ENCODE data around the gene NKD2. TPM values are rescaled to one million over a fixed set of nuclear protein-coding genes. Genes with fewer than 3 reads are reported as not detected.

The NKD2 gene
- 6.0 and 6.6 TPM in 2 replicates for polyA plus RNA-seq (2013)

GRCh38 chr5:1008451-1009358 is at the start of gene NKD2:
NKD2 (plus strand) TSS chr5:1008802; CDS start chr5:1009058, 256 bp downstream.
- H4K91ac ChIP-seq (ENCODE audit: low read depth, low read length): no peak within 1 kb of the TSS
- no peak within 1 kb of the TSS for H2AK5ac ChIP-seq (ENCODE audit: low read length)
- H3K4me3 ChIP-seq (ENCODE audit: low read depth, low read length): no peak within 1 kb of the TSS
- H3K14ac ChIP-seq (ENCODE audit: low read length): no peak within 1 kb of the TSS
- H2BK5ac ChIP-seq (ENCODE audit: low read depth, low read length, poor library complexity): no peak within 1 kb of the TSS
- H2BK120ac ChIP-seq (ENCODE audit: insufficient read depth, low read length, poor library complexity): no peak within 1 kb of the TSS
- no peaks in the 10 kb centered on the region for H3K36me3 ChIP-seq (ENCODE audit: control insufficient read depth in 1 of 2, insufficient read depth in 2 of 2, low read length in 2 of 2)
- H3K4me1 ChIP-seq (ENCODE audit: control insufficient read depth in 1 of 2, insufficient read depth in 2 of 2, low read length in 2 of 2): peaks cover 5 to 16% of the 10 kb centered on the region in 2 experiments
- H2BK12ac ChIP-seq (ENCODE audit: low read length): no peak within 1 kb of the TSS
- H4K12ac ChIP-seq (ENCODE audit: low read depth, low read length): no peak within 1 kb of the TSS
- no peak within 1 kb of the TSS for H3K27ac ChIP-seq (ENCODE audit: low read depth, low read length)
- no peak within 1 kb of the TSS for H2AFZ ChIP-seq (ENCODE audit: insufficient read depth, low read length, poor library complexity)
- H3K9ac ChIP-seq (ENCODE audit: low read length): no peak within 1 kb of the TSS
- no peak within 1 kb of the TSS for H3K23ac ChIP-seq (ENCODE audit: low read length)
- no peaks in the 10 kb centered on the region for H3K79me2 ChIP-seq (ENCODE audit: control insufficient read depth, insufficient read depth, low read length, poor library complexity)
- H3K27me3 ChIP-seq (ENCODE audit: insufficient read depth, low read length): peaks cover 31% of the 10 kb centered on the region
- H3K18ac ChIP-seq (ENCODE audit: low read length): no peak within 1 kb of the TSS
- no CpG with 5 or more reads among the region's 108 CpGs for WGBS (ENCODE audit: extremely low coverage, insufficient coverage, insufficient read length)
- H3K9me3 ChIP-seq (ENCODE audit: insufficient read depth, low read depth, low read length): no peaks in the 10 kb centered on the region
- no peak within 1 kb of the TSS for H4K8ac ChIP-seq (ENCODE audit: low read depth, low read length)
- no peaks in the 10 kb centered on the region for H3K79me1 ChIP-seq (ENCODE audit: low read length)
- peak within 1 kb of the TSS; percentile 64 for H3K4me2 ChIP-seq (ENCODE audit: low read length)
- no peak for DNase-seq
- no peak within 1 kb of the TSS for H3K4ac ChIP-seq (ENCODE audit: low read depth, low read length)

GRCh38 chr5:959581-960531 is 48.7 kb upstream of the NKD2 start:
- no peak overlapping the region for H3K14ac ChIP-seq (ENCODE audit: low read length)
- no peaks in the 10 kb centered on the region for H3K79me2 ChIP-seq (ENCODE audit: control insufficient read depth, insufficient read depth, low read length, poor library complexity)
- no peak overlapping the region for H3K4ac ChIP-seq (ENCODE audit: low read depth, low read length)
- no peak overlapping the region for H3K9ac ChIP-seq (ENCODE audit: low read length)
- no peaks in the 10 kb centered on the region for H3K36me3 ChIP-seq (ENCODE audit: control insufficient read depth in 1 of 2, insufficient read depth in 2 of 2, low read length in 2 of 2)
- no peak overlapping the region for H3K23ac ChIP-seq (ENCODE audit: low read length)
- H3K79me1 ChIP-seq (ENCODE audit: low read length): peaks cover 12% of the 10 kb centered on the region
- H2BK120ac ChIP-seq (ENCODE audit: insufficient read depth, low read length, poor library complexity): no peak overlapping the region
- H4K8ac ChIP-seq (ENCODE audit: low read depth, low read length): no peak overlapping the region
- no peak overlapping the region for H4K12ac ChIP-seq (ENCODE audit: low read depth, low read length)
- no peaks in the 10 kb centered on the region for H3K9me3 ChIP-seq (ENCODE audit: insufficient read depth, low read depth, low read length)
- H3K27me3 ChIP-seq (ENCODE audit: insufficient read depth, low read length): no peaks in the 10 kb centered on the region
- H3K4me2 ChIP-seq (ENCODE audit: low read length): no peak overlapping the region
- no peak overlapping the region for H2BK5ac ChIP-seq (ENCODE audit: low read depth, low read length, poor library complexity)
- H3K4me1 ChIP-seq (ENCODE audit: control insufficient read depth in 1 of 2, insufficient read depth in 2 of 2, low read length in 2 of 2): peaks cover 18 to 23% of the 10 kb centered on the region in 2 experiments
- no peak overlapping the region for H2AK5ac ChIP-seq (ENCODE audit: low read length)
- no peak overlapping the region for H2BK12ac ChIP-seq (ENCODE audit: low read length)
- DNase-seq: no peak
- no peak overlapping the region for H3K18ac ChIP-seq (ENCODE audit: low read length)
- H3K4me3 ChIP-seq (ENCODE audit: low read depth, low read length): no peak overlapping the region
- H4K91ac ChIP-seq (ENCODE audit: low read depth, low read length): no peak overlapping the region
- H2AFZ ChIP-seq (ENCODE audit: insufficient read depth, low read length, poor library complexity): no peak overlapping the region
- no CpG with 5 or more reads among the region's 47 CpGs for WGBS (ENCODE audit: extremely low coverage, insufficient coverage, insufficient read length)
- no peak overlapping the region for H3K27ac ChIP-seq (ENCODE audit: low read depth, low read length)

- H3K4me2 ChIP-seq (ENCODE audit: low read length): no peak overlapping the region
- H3K36me3 ChIP-seq (ENCODE audit: control insufficient read depth in 1 of 2, insufficient read depth in 2 of 2, low read length in 2 of 2): no peaks in the 10 kb centered on the region
- no peak overlapping the region for H3K4ac ChIP-seq (ENCODE audit: low read depth, low read length)
- H3K4me3 ChIP-seq (ENCODE audit: low read depth, low read length): no peak overlapping the region
- H3K9me3 ChIP-seq (ENCODE audit: insufficient read depth, low read depth, low read length): no peaks in the 10 kb centered on the region
- H2BK5ac ChIP-seq (ENCODE audit: low read depth, low read length, poor library complexity): no peak overlapping the region
- no peak for DNase-seq
- H4K8ac ChIP-seq (ENCODE audit: low read depth, low read length): no peak overlapping the region
- H2AK5ac ChIP-seq (ENCODE audit: low read length): no peak overlapping the region
- no peak overlapping the region for H2BK120ac ChIP-seq (ENCODE audit: insufficient read depth, low read length, poor library complexity)
- H3K23ac ChIP-seq (ENCODE audit: low read length): no peak overlapping the region
- H3K4me1 ChIP-seq (ENCODE audit: control insufficient read depth in 1 of 2, insufficient read depth in 2 of 2, low read length in 2 of 2): peaks cover 18 to 23% of the 10 kb centered on the region in 2 experiments
- no CpG with 5 or more reads among the region's 7 CpGs for WGBS (ENCODE audit: extremely low coverage, insufficient coverage, insufficient read length)
- H2AFZ ChIP-seq (ENCODE audit: insufficient read depth, low read length, poor library complexity): no peak overlapping the region
- H4K12ac ChIP-seq (ENCODE audit: low read depth, low read length): no peak overlapping the region
- H3K9ac ChIP-seq (ENCODE audit: low read length): no peak overlapping the region
- H3K27me3 ChIP-seq (ENCODE audit: insufficient read depth, low read length): no peaks in the 10 kb centered on the region
- no peak overlapping the region for H3K14ac ChIP-seq (ENCODE audit: low read length)
- H3K79me1 ChIP-seq (ENCODE audit: low read length): peaks cover 12% of the 10 kb centered on the region
- no peak overlapping the region for H3K18ac ChIP-seq (ENCODE audit: low read length)
- H2BK12ac ChIP-seq (ENCODE audit: low read length): no peak overlapping the region
- H4K91ac ChIP-seq (ENCODE audit: low read depth, low read length): no peak overlapping the region
- H3K79me2 ChIP-seq (ENCODE audit: control insufficient read depth, insufficient read depth, low read length, poor library complexity): no peaks in the 10 kb centered on the region
- no peak overlapping the region for H3K27ac ChIP-seq (ENCODE audit: low read depth, low read length)
Measured at GRCh38 chr5:960551-960950, 48.1 kb upstream of the NKD2 start.

- H3K36me3 ChIP-seq (ENCODE audit: control insufficient read depth in 1 of 2, insufficient read depth in 2 of 2, low read length in 2 of 2): no peaks in the 10 kb centered on the region
- H2BK120ac ChIP-seq (ENCODE audit: insufficient read depth, low read length, poor library complexity): no peak overlapping the region
- no peak overlapping the region for H3K14ac ChIP-seq (ENCODE audit: low read length)
- no peak overlapping the region for H3K27ac ChIP-seq (ENCODE audit: low read depth, low read length)
- no peaks in the 10 kb centered on the region for H3K79me2 ChIP-seq (ENCODE audit: control insufficient read depth, insufficient read depth, low read length, poor library complexity)
- H3K79me1 ChIP-seq (ENCODE audit: low read length): peaks cover 12% of the 10 kb centered on the region
- H3K4ac ChIP-seq (ENCODE audit: low read depth, low read length): no peak overlapping the region
- H3K4me1 ChIP-seq (ENCODE audit: control insufficient read depth in 1 of 2, insufficient read depth in 2 of 2, low read length in 2 of 2): peaks cover 16 to 21% of the 10 kb centered on the region in 2 experiments
- no peak overlapping the region for H2AFZ ChIP-seq (ENCODE audit: insufficient read depth, low read length, poor library complexity)
- no peak overlapping the region for H3K23ac ChIP-seq (ENCODE audit: low read length)
- no peak overlapping the region for H4K12ac ChIP-seq (ENCODE audit: low read depth, low read length)
- no peak overlapping the region for H4K8ac ChIP-seq (ENCODE audit: low read depth, low read length)
- H3K4me2 ChIP-seq (ENCODE audit: low read length): no peak overlapping the region
- no peaks in the 10 kb centered on the region for H3K27me3 ChIP-seq (ENCODE audit: insufficient read depth, low read length)
- H3K9me3 ChIP-seq (ENCODE audit: insufficient read depth, low read depth, low read length): no peaks in the 10 kb centered on the region
- DNase-seq: no peak
- no peak overlapping the region for H3K18ac ChIP-seq (ENCODE audit: low read length)
- no CpG with 5 or more reads among the region's 27 CpGs for WGBS (ENCODE audit: extremely low coverage, insufficient coverage, insufficient read length)
- H3K9ac ChIP-seq (ENCODE audit: low read length): no peak overlapping the region
- no peak overlapping the region for H2BK5ac ChIP-seq (ENCODE audit: low read depth, low read length, poor library complexity)
- no peak overlapping the region for H3K4me3 ChIP-seq (ENCODE audit: low read depth, low read length)
- H4K91ac ChIP-seq (ENCODE audit: low read depth, low read length): no peak overlapping the region
- no peak overlapping the region for H2AK5ac ChIP-seq (ENCODE audit: low read length)
- H2BK12ac ChIP-seq (ENCODE audit: low read length): no peak overlapping the region
Measured at GRCh38 chr5:961002-961710, 47.4 kb upstream of the NKD2 start.

Data from trophoblast cell (in vitro differentiated cells and primary cell).